Osteoblast (primary cell): ENCODE measurements around the gene PROK1. TPM values are rescaled to one million over a fixed set of nuclear protein-coding genes. Genes with fewer than 3 reads are reported as not detected.

Source experiments
- DNase-seq: peaks from one replicate; pipeline ENCODE4 v3.0.0; 2011; ENCODE audit warnings: low spot score, mixed read lengths; ENCODE audit not compliant: insufficient read length; ENCODE audit errors: missing footprints
- H2AFZ ChIP-seq: 2 replicates; pipeline ENCODE4 v1.6.0; 2011; ENCODE audit warnings: mild to moderate bottlenecking, low read length
- H3K27ac ChIP-seq: 2 replicates; pipeline ENCODE4 v1.5.1; 2011; ENCODE audit warnings: mild to moderate bottlenecking, low read depth, low read length, moderate library complexity
- H3K27me3 ChIP-seq: 2 replicates; pipeline ENCODE4 v1.6.0; 2012; ENCODE audit warnings: mild to moderate bottlenecking, control low read depth, inconsistent platforms, low read length, moderate library complexity; ENCODE audit not compliant: insufficient read depth
- H3K36me3 ChIP-seq: 2 replicates; pipeline ENCODE4 v1.5.1; 2011; ENCODE audit warnings: mild to moderate bottlenecking, low read length, control low read depth, moderate library complexity; ENCODE audit not compliant: insufficient read depth
- H3K4me1 ChIP-seq: 2 replicates; pipeline ENCODE4 v1.5.1; 2011; ENCODE audit warnings: mild to moderate bottlenecking, low read length, control low read depth, moderate library complexity; ENCODE audit not compliant: insufficient read depth
- H3K4me2 ChIP-seq: 2 replicates; pipeline ENCODE4 v1.6.0; 2011; ENCODE audit warnings: mild to moderate bottlenecking, low read length; ENCODE audit not compliant: insufficient read depth
- H3K4me3 ChIP-seq: fragments of 200-600 bp; sonication (generic); 3 replicates; pipeline ENCODE4 v1.5.1; 2012; ENCODE audit warnings: mild to moderate bottlenecking, low read length, inconsistent platforms; ENCODE audit not compliant: insufficient read depth
- H3K79me2 ChIP-seq: 2 replicates; pipeline ENCODE4 v1.6.0; 2012; ENCODE audit warnings: mild to moderate bottlenecking, low read length, control low read depth, inconsistent platforms; ENCODE audit not compliant: insufficient read depth
- H3K9me3 ChIP-seq: 2 replicates; pipeline ENCODE4 v1.5.1; 2011; ENCODE audit warnings: low read depth, low read length, control low read depth
- H4K20me1 ChIP-seq: 2 replicates; pipeline ENCODE4 v1.6.0; 2012; ENCODE audit warnings: mild to moderate bottlenecking, low read length, control low read depth; ENCODE audit not compliant: insufficient read depth
- total RNA-seq: library from RNA; depleted of rRNA; stranded (reverse); fragments of >200 nt; gene quantifications from 2 replicates; pipeline ENCODE4 v1.2.3, GENCODE V29; 2012
- TF ChIP-seq, protein P1 (sequence below): IDR thresholded peaks from 2 replicates; pipeline ENCODE4 v1.5.1; 2011; ENCODE audit warnings: mild to moderate bottlenecking, low read depth, low read length, moderate library complexity; ENCODE audit errors: extremely low read depth

Gene PROK1
- total RNA-seq, 1 donor: not detected

DNA sequence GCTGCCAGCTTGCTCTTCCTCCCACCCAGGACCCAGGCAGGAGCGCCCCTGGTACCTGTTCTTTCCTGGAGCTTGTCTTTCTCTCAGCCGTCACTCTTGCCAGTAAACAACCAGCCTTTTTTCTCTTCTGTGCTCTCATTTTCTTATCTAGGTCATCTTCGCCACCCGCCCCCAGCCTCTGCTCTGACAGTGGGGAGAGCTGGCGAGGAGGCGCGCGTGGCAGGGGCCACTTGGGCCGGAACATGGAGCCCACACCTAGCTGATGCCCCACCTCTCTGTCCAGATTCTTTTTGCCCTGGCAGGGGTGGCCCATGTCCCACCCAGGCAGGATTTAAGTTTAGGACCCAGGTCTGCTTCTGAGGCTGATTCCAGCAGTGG lies 32.3 kb downstream of the PROK1 start:
- TF ChIP-seq, protein P1, sequence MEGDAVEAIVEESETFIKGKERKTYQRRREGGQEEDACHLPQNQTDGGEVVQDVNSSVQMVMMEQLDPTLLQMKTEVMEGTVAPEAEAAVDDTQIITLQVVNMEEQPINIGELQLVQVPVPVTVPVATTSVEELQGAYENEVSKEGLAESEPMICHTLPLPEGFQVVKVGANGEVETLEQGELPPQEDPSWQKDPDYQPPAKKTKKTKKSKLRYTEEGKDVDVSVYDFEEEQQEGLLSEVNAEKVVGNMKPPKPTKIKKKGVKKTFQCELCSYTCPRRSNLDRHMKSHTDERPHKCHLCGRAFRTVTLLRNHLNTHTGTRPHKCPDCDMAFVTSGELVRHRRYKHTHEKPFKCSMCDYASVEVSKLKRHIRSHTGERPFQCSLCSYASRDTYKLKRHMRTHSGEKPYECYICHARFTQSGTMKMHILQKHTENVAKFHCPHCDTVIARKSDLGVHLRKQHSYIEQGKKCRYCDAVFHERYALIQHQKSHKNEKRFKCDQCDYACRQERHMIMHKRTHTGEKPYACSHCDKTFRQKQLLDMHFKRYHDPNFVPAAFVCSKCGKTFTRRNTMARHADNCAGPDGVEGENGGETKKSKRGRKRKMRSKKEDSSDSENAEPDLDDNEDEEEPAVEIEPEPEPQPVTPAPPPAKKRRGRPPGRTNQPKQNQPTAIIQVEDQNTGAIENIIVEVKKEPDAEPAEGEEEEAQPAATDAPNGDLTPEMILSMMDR: no peak
- H3K27ac ChIP-seq: no peak overlapping the region
- no peaks in the 10 kb centered on the region for H3K79me2 ChIP-seq
- H3K36me3 ChIP-seq: no peaks in the 10 kb centered on the region
- no peaks in the 10 kb centered on the region for H3K9me3 ChIP-seq
- no peak overlapping the region for H3K4me2 ChIP-seq
- H4K20me1 ChIP-seq: no peaks in the 10 kb centered on the region
- H3K4me3 ChIP-seq: no peak overlapping the region
- H3K27me3 ChIP-seq: peaks cover 37% of the 10 kb centered on the region
- H2AFZ ChIP-seq: no peak overlapping the region
- H3K4me1 ChIP-seq: no peaks in the 10 kb centered on the region
- DNase-seq: no peak

DNA sequence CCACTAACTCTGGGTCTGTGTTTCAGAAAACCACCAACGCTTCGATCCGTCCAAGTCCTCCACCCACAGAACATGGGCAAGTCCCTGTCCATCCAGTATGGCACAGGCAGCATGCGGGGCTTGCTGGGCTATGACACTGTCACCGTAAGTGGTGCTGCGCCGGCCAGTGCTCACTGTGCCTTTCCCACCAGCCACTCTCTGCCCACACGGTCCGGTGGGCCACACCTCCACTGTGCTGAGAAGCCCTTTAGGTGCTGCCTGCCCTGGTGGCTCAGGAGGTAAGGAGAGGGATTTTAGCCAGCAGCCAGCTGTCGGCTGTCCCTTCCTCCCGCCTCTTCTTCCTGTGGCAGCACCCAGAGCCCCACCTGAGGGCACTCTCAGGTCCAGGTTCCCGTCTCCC lies 33.9 kb downstream of the PROK1 start:
- TF ChIP-seq, protein P1: no peak
- Histone ChIP-seq H3K27ac (no peak overlapping the region), H3K79me2 (no peaks in the 10 kb centered on the region), H3K4me3 (no peak overlapping the region), H4K20me1 (no peaks in the 10 kb centered on the region), H3K9me3 (no peaks in the 10 kb centered on the region), H3K4me2 (no peak overlapping the region), H3K4me1 (no peaks in the 10 kb centered on the region), H2AFZ (no peak overlapping the region), H3K36me3 (no peaks in the 10 kb centered on the region), H3K27me3 (peaks cover 37% of the 10 kb centered on the region)
- DNase-seq: no peak

GRCh38 chr1:110485725-110486124 lies 34.8 kb downstream of the PROK1 start:
- Histone ChIP-seq H3K9me3 (no peaks in the 10 kb centered on the region), H4K20me1 (no peaks in the 10 kb centered on the region), H3K79me2 (no peaks in the 10 kb centered on the region), H3K27me3 (peaks cover 32% of the 10 kb centered on the region), H3K4me1 (no peaks in the 10 kb centered on the region), H3K4me3 (no peak overlapping the region), H3K36me3 (no peaks in the 10 kb centered on the region), H3K4me2 (no peak overlapping the region), H2AFZ (no peak overlapping the region), H3K27ac (no peak overlapping the region)
- TF ChIP-seq, protein P1: no peak
- DNase-seq: no peak

GRCh38 chr1:110487726-110488125 lies 36.8 kb downstream of the PROK1 start:
- H3K27ac ChIP-seq: no peak overlapping the region
- H3K79me2 ChIP-seq: no peaks in the 10 kb centered on the region
- no peaks in the 10 kb centered on the region for H3K9me3 ChIP-seq
- TF ChIP-seq, protein P1: no peak
- no peak overlapping the region for H3K4me3 ChIP-seq
- no peak overlapping the region for H3K4me2 ChIP-seq
- H2AFZ ChIP-seq: no peak overlapping the region
- no peaks in the 10 kb centered on the region for H3K4me1 ChIP-seq
- H3K27me3 ChIP-seq: peaks cover 27% of the 10 kb centered on the region
- H3K36me3 ChIP-seq: no peaks in the 10 kb centered on the region
- H4K20me1 ChIP-seq: no peaks in the 10 kb centered on the region
- peak; percentile 54 for DNase-seq
